ENCODE data around the gene LPCAT1. TPM values are rescaled to one million over a fixed set of nuclear protein-coding genes. Genes with fewer than 3 reads are reported as not detected.

The LPCAT1 gene
- total RNA-seq, 1 experiment from 2014 or later, result 59.8 TPM

- peaks cover 2% of the 10 kb centered on the region; the same call in 1 of the 2 replicates for H3K36me3 ChIP-seq (ENCODE audit: control insufficient read depth, insufficient read depth, low read length)
These were observed 59.7 kb downstream of the LPCAT1 start for GRCh38 chr5:1464096-1464446.

GRCh38 chr5:1463326-1464095 is 60.2 kb downstream of the LPCAT1 start:
- ChIA-PET POLR2A (no interaction called here), CTCF (interaction anchor here (0.7 kb wide), 1 partner anchor 84 kb away, joined by 4 read pairs; no protein-coding TSS in a partner anchor)
- in situ Hi-C loops (cut with HindIII; ENCODE audit: low pct_unique_long_range_greater_than_20kb, low sequenced_read_pairs), result no loop called here
- Histone ChIP-seq H3K4me3 (ENCODE audit: low read depth in 2 of 2, low read length in 2 of 2) (no peak overlapping the region), H3K4me1 (ENCODE audit: control insufficient read depth, insufficient read depth, low read length) (no peaks in the 10 kb centered on the region), H3K27me3 (ENCODE audit: control insufficient read depth, insufficient read depth, low read length) (no peaks in the 10 kb centered on the region), H3K36me3 (ENCODE audit: control insufficient read depth, insufficient read depth, low read length) (peaks cover 2% of the 10 kb centered on the region; the same call in 1 of the 2 replicates), H3K27ac (ENCODE audit: low read length) (no peak overlapping the region), H3K9me3 (ENCODE audit: control insufficient read depth, insufficient read depth, low read depth, low read length) (no peaks in the 10 kb centered on the region)
- TF ChIP-seq POLR2AphosphoS5 (IDR thresholded peaks at IDR 0.05; ENCODE audit: low read depth, low read length), result no peak
- TF ChIP-seq REST (IDR thresholded peaks at IDR 0.05; ENCODE audit: insufficient read depth in 1 of 2, low read depth in 2 of 2, low read length in 1 of 2), result no peak
- TF ChIP-seq CTCF (IDR thresholded peaks at IDR 0.05), result no peak
- TF ChIP-seq TCF7L2 (IDR thresholded peaks at IDR 0.05; ENCODE audit: low read depth, low read length), result no peak
- no peak for TF ChIP-seq SIN3A (IDR thresholded peaks at IDR 0.05; ENCODE audit: borderline replicate concordance, insufficient read depth, low read depth, low read length)
- ATAC-seq (no peak), DNase-seq (ENCODE audit: low read depth, low spot score) (no peak)
- intact Hi-C loops (cut with micrococcal nuclease; ENCODE audit: unreplicated experiment), result no loop called here
- no TSS peak for BruUV-seq (replicated peaks)

More at GRCh38 chr5:1464096-1464446, 59.7 kb downstream of the LPCAT1 start:
- in situ Hi-C loops (cut with HindIII; ENCODE audit: low pct_unique_long_range_greater_than_20kb, low sequenced_read_pairs), result no loop called here
- no peaks in the 10 kb centered on the region for H3K27me3 ChIP-seq (ENCODE audit: control insufficient read depth, insufficient read depth, low read length)
- no peak for ATAC-seq
- TF ChIP-seq SIN3A (IDR thresholded peaks at IDR 0.05; ENCODE audit: borderline replicate concordance, insufficient read depth, low read depth, low read length), result no peak
- TF ChIP-seq REST (IDR thresholded peaks at IDR 0.05; ENCODE audit: insufficient read depth in 1 of 2, low read depth in 2 of 2, low read length in 1 of 2), result no peak
- no peak for TF ChIP-seq CTCF (IDR thresholded peaks at IDR 0.05)
- no peak for TF ChIP-seq POLR2AphosphoS5 (IDR thresholded peaks at IDR 0.05; ENCODE audit: low read depth, low read length)
- no peak for TF ChIP-seq TCF7L2 (IDR thresholded peaks at IDR 0.05; ENCODE audit: low read depth, low read length)
- POLR2A ChIA-PET, result no interaction called here
- no peaks in the 10 kb centered on the region for H3K4me1 ChIP-seq (ENCODE audit: control insufficient read depth, insufficient read depth, low read length)
- intact Hi-C loops (cut with micrococcal nuclease; ENCODE audit: unreplicated experiment), result no loop called here
- no peaks in the 10 kb centered on the region for H3K9me3 ChIP-seq (ENCODE audit: control insufficient read depth, insufficient read depth, low read depth, low read length)
- no TSS peak for BruUV-seq (replicated peaks)
- H3K4me3 ChIP-seq (ENCODE audit: low read depth in 2 of 2, low read length in 2 of 2), result no peak overlapping the region
- H3K27ac ChIP-seq (ENCODE audit: low read length), result no peak overlapping the region
- no peak for DNase-seq (ENCODE audit: low read depth, low spot score)
- CTCF ChIA-PET, result no interaction called here

Data from Panc1 (cell line).